Head of caudate nucleus (tissue), 42 donors: ENCODE measurements around the gene HOXA5.

Source experiments
- DNase-seq, 42 donors: peaks; one replicate each; pipeline versions ENCODE4 v3.0.0 to v3.0.0-alpha.2; 2020 to 2021; ENCODE audit warnings: mixed read lengths in 7 of 42
- intact Hi-C: fragments of 100-400 bp; cut with DNase I; formaldehyde crosslinking; loops from one replicate; pipeline ENCODE4 v1.15.0; 2022

Gene HOXA5

DNA sequence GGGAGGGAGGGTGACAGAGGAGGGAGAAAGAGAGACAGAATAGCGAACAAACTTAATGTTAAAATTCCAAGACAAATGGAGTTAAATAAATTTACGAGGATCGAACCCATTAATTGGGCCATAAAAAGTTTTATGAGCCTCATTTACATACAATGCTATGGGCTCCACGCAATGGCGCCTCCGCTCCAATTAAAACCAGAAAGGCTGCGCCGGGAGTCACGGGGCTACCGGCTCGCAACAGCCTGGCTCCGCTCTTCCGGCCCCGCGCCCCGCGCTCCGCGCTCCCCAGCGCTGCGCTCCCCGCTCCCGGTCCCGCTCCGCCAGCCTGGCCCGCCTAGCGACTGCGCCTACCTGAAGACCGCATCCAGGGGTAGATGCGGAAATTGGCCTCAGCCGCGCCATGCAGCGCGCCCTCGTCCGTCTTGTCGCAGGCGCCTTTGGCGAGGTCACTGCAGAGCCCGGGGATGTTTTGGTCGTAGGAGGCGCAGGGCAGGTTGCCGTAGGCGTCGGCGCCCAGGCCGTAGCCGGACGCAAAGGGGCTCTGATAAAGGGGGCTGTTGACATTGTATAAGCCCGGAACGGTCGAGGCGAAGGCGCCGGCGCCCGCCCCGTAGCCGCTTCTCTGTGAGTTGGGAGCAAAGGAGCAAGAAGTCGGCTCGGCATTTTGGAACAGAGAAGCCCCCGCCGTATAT lies 12.5 kb upstream of the HOXA5 start:
- DNase-seq: peak in 7 of 42 donors; percentile 3 to 28 (median 16)
- intact Hi-C loops: no loop called here

DNA sequence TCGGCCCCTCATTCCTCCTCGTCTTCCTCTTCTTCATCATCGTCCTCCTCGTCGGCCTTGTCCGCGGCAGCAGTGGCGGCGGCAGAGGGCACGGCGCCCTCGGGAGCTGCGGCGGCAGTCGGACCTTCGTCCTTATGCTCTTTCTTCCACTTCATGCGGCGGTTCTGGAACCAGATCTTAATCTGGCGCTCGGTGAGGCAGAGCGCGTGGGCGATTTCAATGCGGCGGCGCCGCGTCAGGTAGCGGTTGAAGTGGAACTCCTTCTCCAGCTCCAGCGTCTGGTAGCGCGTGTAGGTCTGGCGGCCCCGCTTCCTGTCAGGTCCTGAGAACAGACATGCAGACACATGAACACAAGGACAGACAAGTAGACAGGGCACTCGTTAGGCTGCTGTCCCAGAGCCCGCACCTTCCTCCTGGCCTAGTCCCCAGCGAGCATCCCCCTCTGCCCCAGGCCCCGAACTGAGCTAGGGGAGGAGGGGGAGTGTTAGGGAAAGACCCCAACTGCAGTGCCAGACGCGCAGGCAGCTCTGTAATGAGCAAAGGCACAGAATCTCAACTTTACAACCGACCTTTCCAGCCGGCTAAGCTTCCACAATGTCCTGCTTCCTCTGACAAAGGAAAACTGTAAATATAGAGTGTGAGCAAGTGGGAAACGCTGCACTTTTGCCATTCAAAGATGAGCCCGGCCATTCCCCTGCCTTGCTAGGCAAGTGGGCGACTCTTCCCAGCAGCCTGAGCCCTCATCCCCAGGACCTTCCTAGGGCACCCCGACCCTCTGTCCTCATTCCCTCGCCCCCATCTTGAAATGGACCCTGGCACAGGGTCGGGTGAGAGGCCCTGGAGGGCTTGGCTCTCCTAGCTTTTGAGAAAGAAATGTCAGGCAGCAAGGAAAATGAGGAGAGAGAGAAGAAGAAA lies 11.7 kb upstream of the HOXA5 start:
- intact Hi-C loops: no loop called here
- DNase-seq: peak in 6 of 42 donors; percentile 9 to 36 (median 27)

DNA sequence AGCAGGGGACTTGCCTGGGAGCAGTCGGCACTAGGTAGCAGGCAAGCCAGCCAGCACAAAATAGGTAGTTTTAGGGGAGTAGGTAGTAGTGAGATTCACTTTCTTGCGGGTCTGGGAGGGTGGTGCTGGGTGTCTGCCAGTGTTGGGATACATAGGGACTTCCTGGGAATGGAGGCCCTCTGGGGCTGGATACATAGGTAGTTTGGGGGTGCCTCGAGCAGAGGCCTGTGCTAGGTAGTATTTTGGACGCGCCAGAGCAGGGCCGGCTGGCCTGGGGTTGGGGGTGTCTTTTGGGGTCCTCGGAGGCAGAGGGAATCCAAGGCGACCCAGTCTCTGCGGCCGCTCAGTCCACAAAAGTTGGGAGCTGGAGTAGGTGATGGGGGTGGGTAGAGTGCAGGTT lies 10.9 kb upstream of the HOXA5 start:
- intact Hi-C loops: no loop called here
- DNase-seq: peak in 6 of 42 donors; percentile 8 to 30 (median 14)

DNA sequence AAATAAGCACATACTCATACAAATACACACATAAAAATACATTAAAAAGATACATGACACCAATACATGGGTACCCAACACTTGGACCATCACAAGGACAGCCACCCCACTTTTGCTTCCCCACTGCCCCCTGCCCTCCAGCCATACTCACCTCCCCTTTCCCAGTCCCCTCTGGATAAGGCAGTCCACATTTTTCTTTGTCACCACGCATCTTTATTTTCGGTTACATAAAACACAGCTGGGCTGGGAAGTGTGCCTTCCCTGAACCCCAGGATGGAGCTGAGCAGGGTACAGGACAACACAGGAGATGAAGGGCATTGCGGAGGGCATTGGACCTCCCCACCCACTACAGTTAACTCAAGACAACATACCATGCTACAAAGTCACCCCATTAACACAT lies 10.0 kb upstream of the HOXA5 start:
- intact Hi-C loops: no loop called here
- DNase-seq: peak in 1 of 42 donors; percentile 2

DNA sequence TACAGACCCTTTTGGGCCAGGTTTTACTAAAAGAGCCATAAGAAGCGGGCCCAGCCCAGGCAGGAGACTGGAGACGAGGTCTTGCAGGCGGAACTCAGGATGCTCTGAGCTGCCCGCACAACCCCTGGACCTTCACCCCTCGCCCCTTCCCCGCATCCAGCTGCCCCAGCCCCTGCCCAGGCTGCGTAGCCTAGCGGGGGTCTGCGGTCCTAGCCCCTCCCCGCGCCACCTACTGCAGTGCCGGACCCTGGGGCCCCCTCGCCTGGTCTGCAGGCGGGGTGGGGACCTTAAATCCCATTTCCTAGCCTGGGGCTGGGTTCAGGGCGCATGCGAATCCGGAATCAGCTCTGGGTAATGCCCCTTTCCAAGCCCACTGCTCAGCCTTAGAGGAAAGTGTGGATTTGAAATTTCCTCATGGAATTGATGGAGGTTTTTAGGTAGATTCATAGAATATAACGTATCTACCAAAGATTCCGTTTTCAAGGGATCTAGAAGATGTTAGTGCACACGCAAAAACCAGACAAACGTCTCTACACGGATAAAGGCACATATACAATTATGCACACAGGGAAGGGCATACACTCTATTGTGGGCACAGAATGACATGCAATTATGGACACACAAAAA lies 9.4 kb upstream of the HOXA5 start:
- intact Hi-C loops: no loop called here
- DNase-seq: peak in 5 of 42 donors; percentile 2 to 22 (median 8)

DNA sequence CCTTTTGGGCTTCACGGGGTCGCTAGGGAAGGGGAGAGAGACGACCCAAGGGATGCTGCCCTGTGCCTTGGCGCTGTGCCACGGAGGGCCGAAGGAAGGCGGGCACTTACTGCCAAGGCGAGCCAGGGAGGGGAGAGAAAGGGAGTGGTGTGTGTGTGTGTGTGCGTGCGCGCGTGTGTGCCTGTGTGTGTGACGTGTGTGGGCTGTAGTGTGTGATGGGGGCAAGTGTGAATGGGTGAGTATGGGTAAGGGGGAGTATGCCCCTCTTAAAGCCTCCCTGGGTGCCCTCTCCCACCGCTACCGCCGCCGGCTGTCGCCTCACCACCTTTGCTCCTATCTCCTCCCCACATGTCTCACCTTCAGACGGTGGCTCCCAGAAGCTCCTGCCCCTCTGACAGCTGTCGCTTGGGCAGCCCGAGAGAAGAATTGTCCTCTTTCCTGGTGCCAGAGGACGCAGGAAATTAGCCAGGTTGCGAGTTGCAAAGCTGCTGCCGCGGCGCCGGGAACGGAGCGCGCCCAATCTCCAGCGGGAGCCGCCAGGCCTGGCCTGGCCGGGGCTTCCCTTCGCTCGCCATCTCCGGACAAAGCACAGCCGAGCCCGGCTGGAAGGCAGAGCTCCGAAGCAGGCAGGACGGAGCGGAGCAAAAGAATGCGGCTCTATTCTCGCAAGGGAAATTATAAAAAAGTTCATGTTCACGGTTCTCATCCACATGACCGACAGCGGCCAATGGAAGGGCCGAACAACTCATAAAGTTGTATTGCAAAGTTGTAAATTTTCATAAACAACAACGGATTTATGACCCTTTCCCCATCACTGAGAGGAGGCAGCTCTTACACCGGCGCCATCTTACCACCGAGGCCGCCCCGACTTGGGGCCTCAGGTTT lies 8.7 kb upstream of the HOXA5 start, which contains the start of gene HOXA3:
Gene HOXA3, minus strand, starts transcription at position 653 of the 885 bp plus-strand sequence. CDS start 41,943 bp downstream, outside the sequence.
- intact Hi-C loops: no loop called here
- peak in 6 of 42 donors; percentile 10 to 26 (median 20) for DNase-seq

DNA sequence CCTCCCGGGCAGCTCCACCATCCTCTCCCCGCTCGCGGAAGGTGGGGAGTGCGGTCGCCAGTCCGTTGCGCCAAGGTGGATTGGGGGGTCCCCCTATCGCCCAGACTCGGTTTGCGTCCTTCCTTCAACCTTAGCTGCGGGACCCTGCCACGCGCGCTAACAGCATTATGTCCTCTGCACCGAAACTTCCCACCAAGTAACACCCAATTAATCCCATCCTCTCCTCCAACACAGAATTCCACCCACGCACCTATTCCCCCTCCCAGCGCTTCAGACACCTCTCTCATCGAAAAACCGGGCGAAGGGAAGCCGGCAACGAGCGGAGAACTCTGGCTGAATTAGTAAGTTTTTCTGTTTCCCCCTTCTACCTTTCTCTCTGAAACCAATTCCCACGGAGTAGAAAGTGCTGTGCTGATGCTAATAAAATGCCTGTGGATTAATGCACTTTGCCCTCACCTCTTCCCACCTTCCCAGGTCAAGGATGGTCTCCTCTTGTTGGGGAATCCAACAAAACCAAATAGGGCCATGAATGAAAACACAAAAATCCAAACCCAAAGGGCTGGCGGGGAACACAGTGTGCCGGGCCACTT lies 8.0 kb upstream of the HOXA5 start:
- intact Hi-C loops: no loop called here
- DNase-seq: peak in 6 of 42 donors; percentile 7 to 32 (median 12)

DNA sequence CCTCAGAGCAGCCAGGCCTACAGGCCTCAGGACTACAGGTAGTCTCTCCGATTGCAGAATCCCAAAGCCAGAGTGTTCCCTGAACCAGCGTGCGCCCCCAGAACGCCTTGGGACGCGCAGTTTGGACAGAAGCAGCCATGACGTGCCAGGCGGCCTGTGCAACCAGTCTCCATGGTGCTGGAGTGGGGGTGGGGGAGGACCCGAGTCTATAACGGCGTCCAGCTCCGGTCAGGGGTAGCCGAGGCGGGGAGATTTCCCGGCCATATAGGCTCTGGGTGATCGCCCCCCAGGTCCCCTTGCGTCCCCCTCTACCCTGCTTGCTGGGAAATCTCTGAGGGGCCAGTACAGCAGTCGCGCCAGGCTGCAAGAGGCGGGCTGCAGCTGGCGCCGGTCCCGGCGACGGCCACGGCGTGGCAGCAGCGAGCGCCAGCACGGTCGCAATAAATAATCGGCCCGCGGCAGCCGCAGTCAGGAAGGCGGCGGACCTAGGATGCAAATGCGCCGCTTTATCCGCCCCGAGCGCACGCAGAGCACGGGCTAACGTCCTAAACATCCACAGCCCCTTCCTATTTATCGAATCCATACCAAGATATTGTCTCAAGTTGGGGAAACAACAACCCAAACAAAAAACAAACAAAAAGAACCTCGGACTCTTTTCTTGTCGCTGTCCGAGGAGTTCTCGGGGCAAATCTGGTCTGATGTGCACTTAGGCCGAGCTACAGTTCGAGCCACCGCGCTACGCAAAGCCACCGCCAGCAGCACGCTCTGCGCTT lies 7.3 kb upstream of the HOXA5 start:
- intact Hi-C loops: no loop called here
- peak in 25 of 42 donors; percentile 12 to 70 (median 42) for DNase-seq

DNA sequence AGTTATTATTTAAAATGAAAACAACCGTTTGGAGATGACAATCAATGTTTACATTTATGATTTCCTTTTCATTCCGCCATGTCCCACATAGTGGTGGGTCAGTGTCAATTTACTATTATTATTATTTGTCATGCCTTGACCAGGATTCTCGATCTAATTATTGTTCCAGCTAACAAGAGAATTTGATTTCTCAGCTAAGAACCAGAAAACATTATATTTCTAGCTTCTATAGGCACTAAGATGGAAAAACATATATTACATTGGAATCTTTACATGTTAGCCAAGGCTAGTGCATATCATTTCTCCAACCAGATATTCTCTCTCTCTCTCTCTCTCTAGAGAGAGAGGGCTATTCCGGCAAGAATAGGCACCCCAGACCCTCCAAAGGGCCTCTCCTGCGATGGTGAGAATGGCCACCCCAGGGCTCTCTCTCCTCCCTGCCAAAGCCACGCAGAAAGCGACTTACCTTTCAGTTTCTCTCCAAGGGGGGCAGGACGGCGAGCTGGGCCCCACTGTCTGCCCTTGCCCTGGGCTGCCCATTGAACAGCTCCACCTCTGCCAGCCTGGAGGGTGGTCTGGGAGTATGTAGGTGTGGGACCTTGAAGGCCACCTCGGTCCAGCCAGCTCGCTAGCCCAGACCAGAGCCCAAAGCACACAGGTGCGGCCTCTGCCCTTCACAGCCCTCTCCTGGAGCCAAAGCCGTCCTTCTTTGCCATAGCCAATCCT lies 6.5 kb upstream of the HOXA5 start:
- intact Hi-C loops: no loop called here
- DNase-seq: peak in 3 of 42 donors; percentile 1 to 9 (median 6)

DNA sequence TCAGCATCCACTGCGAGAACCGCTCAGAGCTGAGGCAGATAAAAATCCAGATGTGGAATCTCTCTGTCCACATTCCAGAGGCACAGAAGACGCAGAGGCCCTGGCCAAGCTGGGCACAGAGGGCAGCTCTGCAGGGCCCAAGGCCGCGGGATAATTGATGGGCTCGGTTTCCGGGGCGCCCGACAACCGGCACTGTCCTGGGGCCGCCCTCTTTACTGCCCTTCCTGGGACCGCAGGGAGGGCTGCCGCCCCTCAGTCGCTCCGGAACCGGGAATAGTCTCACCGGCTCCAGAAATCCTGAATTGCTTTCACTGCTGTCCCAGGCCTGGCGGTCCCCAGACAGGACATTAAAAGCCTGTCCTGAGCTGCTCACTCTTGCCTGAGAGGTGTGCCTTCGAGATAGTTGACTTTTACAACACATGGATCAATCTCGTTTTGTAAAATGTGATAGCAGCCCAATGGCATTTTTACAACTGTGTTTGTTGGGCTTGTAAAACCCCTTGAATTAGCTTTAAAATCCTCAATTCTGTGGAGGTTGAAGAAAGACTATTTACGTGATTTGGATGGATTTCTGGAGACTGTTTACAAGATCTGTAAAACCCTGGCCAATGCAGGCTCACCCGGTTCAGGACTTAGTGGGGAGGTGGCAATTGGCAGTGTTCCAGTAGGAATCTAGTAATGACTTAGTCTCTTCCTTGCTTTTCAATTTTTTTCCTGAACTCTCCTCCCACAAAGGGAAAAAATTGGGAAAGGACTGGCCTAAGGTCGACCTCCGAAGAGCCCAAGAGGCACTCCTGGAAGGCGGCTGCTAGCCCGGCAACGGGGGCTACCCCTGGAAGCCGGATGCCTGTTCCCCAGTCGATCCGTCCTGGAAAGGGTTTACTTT lies 5.5 kb upstream of the HOXA5 start:
- DNase-seq: peak in 1 of 42 donors; percentile 6
- intact Hi-C loops: no loop called here

DNA sequence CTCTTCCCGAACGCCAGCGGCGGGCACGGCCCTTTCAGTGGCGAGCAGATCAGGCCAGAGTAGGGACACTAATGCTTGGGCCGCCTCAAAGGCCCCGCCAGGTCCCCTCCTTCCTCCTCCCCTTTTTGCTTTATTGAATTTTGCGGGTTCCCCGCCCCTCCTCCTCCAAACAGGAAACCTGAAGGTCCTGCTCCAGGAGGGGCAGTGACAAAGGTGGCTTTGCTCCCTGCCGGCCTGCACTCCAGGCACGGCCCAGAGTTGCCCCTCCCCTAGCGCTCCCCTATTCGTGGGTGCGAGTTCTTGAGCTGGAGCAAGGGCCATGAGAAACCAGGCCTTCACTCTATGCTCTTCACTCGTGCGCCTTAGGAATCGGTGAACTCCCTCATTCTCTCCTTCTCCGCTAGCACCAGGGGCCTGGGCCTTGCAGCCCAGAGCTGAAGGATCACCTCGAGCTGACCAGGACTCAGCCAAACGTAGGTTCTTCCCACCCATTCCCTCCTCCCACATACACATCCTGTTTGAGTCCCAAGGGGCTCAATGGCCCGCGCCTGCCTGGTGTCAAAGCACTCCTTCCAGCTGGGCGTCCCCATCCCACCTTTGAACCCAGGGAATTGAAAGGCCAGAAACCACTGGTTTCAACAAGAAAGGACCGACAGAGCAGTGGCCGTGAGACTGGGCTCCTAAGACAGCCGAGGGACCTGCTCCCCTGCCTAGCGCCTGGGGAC lies 4.7 kb upstream of the HOXA5 start:
- peak in 3 of 42 donors; percentile 1 to 13 (median 9) for DNase-seq
- intact Hi-C loops: no loop called here

DNA sequence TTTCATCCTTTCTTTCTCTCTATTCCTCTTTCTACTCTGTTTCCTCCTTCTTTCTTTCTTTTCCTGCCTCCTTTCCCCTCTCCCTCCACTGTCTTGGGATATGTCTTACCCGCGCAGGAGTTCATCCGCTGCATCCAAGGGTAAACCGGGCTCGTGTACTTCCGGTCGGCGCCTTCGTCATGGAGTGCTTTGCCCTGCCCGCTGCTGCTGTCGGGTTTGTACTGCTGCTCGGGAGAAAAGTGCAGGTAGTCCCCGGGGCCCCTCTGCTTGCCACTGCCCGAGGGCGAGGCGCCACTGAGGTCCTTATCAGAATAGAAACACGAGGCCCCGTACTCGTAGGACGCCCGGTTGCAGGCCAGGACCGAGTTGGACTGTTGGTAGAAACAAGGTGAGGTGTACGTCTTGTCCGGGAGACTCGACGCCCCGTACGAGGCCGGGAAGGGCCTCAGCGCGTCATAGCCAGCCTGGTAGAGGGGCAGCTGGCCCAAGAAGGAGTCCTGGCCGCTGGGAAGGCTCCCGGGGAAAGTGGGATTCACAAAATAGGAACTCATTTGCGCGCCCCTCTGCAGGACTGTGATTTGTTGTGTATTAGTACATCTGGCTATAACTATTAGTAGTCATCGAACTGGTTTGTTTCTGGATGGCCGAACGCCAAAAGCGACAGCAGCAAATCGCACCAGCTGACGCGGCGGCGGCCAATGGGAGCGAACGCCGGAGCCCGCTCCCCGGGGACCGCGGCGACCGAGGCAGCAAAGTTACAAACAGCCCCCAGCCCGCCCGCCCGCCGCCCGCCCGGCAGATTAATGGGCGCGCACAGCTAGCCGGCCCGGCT lies 3.9 kb upstream of the HOXA5 start, which contains the start of gene HOXA6:
Gene HOXA6, minus strand, starts transcription at position 576 of the 832 bp plus-strand sequence. Its CDS starts 25 bp downstream, at position 551.
- intact Hi-C loops: no loop called here
- DNase-seq: peak in 3 of 42 donors; percentile 12 to 19 (median 14)

DNA sequence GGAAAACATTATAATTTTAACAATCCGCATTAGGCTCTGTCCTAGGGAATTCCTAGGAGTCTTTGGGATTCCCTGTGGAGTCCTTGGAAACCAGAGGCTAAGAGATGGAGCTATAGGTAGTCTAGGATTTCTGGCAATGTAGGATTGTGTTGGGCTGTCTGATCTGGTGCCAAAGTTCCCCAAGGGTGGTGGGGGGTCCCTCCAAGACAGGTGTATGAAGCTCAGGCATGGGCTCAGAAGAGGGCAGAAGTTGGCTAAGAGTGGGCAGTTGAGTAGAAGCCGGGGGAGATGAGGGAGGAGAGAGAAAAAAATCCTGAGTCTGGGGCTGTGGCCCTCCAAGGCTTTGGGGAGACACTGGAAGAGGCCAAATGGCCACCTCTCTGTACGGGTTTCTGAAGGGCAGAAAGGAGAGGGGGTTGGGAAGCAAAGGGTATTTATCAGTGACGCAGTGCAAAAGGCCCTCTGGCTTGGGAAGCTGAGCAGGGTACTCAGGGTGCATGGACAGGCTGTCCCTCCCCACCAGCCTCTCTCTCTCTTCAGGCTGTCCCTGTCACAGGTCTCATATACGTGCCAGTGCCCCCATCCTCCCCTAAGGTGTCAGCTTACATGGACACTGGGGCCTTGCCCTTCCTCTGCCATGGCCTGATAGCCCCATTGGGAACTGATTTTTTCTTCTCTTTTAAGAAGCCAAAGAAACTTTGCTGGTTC lies 3.2 kb upstream of the HOXA5 start:
- intact Hi-C loops: no loop called here
- DNase-seq: peak in 2 of 42 donors; percentile 9 to 19
